AG10803 (cell line): Measurements from ENCODE around the gene TMEM178B.

ENCODE experiments used
- DNase-seq: peaks from one replicate; pipeline ENCODE4 v3.0.0; 2010; ENCODE audit warnings: low read depth
- H3K4me3 ChIP-seq: 2 replicates; pipeline ENCODE4 v1.5.1; 2011; ENCODE audit warnings: mild to moderate bottlenecking, low read length, control low read depth
- TF ChIP-seq, protein P1 (sequence below): conservative IDR thresholded peaks from 2 replicates; pipeline ENCODE4 v1.5.1; 2011; ENCODE audit warnings: mild to moderate bottlenecking, low read length, control low read depth, inconsistent platforms

TMEM178B gene

DNA sequence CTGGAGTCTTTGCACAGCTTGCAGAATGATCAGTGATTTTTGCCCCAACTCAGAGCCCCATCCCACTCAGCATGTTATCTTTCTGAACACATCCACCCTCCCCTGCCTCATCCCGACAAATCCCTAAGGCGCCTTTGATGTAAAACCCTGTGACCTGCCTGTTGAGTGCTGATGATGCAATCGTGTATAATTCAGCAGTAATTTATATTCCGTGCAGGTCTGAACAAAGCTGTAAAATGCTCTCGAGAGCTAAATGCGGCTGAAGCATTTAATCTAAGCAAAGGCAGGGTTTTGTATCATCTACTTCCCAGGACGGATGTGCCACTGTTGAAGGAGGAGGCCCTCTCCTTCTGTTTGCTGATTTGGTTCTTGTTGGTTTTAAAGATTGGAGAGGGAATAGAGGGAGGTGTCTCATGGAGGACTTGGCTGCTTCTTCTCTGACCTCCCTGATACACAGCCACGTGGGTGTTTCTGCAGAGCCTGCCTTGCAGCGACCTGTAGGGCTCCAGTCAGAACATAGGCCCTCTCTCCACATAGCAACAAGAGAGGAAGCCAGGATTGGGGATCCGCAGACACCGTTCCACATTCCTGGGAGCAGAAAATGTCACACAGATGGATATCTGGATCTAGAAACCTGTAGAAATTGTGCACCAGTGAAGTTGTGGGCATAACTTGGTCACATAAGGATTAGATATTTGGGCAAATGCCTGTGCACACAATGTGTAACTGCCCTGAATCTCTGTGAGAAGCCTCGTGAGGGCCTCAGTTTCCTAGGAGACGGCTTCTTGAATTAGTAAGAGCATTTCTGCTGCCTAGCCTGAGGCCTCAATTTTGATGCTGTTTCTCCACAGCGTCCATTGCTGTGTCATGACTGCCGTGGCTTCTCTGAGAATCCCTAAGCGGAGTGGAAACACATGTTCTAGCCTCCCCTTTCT lies 387.2 kb downstream of the TMEM178B start:
- no peak for DNase-seq
- no peak overlapping the region for H3K4me3 ChIP-seq
- TF ChIP-seq, protein P1, sequence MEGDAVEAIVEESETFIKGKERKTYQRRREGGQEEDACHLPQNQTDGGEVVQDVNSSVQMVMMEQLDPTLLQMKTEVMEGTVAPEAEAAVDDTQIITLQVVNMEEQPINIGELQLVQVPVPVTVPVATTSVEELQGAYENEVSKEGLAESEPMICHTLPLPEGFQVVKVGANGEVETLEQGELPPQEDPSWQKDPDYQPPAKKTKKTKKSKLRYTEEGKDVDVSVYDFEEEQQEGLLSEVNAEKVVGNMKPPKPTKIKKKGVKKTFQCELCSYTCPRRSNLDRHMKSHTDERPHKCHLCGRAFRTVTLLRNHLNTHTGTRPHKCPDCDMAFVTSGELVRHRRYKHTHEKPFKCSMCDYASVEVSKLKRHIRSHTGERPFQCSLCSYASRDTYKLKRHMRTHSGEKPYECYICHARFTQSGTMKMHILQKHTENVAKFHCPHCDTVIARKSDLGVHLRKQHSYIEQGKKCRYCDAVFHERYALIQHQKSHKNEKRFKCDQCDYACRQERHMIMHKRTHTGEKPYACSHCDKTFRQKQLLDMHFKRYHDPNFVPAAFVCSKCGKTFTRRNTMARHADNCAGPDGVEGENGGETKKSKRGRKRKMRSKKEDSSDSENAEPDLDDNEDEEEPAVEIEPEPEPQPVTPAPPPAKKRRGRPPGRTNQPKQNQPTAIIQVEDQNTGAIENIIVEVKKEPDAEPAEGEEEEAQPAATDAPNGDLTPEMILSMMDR: no peak

DNA sequence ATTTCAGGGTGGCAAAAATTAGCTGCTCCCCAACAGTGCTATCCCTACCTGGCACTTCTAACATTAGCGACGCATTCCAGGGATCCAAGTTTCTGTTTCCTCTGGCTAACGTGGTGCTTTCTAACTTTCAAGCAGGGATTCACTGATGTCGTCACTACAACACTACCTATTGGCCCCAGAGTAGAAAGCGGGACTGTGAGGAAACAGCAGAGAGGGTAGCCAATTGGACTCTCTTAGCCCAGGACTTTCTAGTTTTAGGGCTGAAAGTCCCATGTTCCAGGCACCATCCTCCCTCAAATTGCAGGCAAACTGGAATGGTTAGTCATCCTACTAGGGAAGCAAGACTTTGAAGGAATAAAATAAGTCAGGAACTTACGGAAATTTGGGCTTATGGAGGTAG lies 388.1 kb downstream of the TMEM178B start:
- H3K4me3 ChIP-seq: no peak overlapping the region
- TF ChIP-seq, protein P1: no peak
- DNase-seq: no peak

GRCh38 chr7:141462958-141463357 lies 389.1 kb downstream of the TMEM178B start:
- DNase-seq: no peak
- TF ChIP-seq, protein P1: no peak
- no peak overlapping the region for H3K4me3 ChIP-seq

GRCh38 chr7:141463986-141464385 lies 390.1 kb downstream of the TMEM178B start:
- TF ChIP-seq, protein P1: no peak
- DNase-seq: no peak
- no peak overlapping the region for H3K4me3 ChIP-seq

- TF ChIP-seq, protein P1: no peak
- no peak for DNase-seq
- H3K4me3 ChIP-seq: no peak overlapping the region
Observed at GRCh38 chr7:141464551-141464950, 390.7 kb downstream of the TMEM178B start.

- H3K4me3 ChIP-seq: no peak overlapping the region
- DNase-seq: no peak
- TF ChIP-seq, protein P1: no peak
Observed at GRCh38 chr7:141466151-141466904, 392.5 kb downstream of the TMEM178B start.
